ENCODE data around the gene ENTHD1. TPM values are rescaled to one million over a fixed set of nuclear protein-coding genes. Genes with fewer than 3 reads are reported as not detected.

ENTHD1 gene
- total RNA-seq, 1 donor from 2014 or later, result not detected

- H3K27me3 Mint-ChIP-seq (ENCODE audit: unreplicated experiment), result no peaks in the 10 kb centered on the region
- DNase-seq, result no peak
- no peaks in the 10 kb centered on the region for H3K36me3 Mint-ChIP-seq (ENCODE audit: unreplicated experiment)
- TF ChIP-seq, protein P1, sequence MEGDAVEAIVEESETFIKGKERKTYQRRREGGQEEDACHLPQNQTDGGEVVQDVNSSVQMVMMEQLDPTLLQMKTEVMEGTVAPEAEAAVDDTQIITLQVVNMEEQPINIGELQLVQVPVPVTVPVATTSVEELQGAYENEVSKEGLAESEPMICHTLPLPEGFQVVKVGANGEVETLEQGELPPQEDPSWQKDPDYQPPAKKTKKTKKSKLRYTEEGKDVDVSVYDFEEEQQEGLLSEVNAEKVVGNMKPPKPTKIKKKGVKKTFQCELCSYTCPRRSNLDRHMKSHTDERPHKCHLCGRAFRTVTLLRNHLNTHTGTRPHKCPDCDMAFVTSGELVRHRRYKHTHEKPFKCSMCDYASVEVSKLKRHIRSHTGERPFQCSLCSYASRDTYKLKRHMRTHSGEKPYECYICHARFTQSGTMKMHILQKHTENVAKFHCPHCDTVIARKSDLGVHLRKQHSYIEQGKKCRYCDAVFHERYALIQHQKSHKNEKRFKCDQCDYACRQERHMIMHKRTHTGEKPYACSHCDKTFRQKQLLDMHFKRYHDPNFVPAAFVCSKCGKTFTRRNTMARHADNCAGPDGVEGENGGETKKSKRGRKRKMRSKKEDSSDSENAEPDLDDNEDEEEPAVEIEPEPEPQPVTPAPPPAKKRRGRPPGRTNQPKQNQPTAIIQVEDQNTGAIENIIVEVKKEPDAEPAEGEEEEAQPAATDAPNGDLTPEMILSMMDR (IDR thresholded peaks at IDR 0.05; ENCODE audit: partially characterized antibody, unreplicated experiment), result no peak
- H3K9me3 Mint-ChIP-seq (ENCODE audit: unreplicated experiment), result no peaks in the 10 kb centered on the region
- H3K27ac Mint-ChIP-seq (ENCODE audit: unreplicated experiment), result no peak overlapping the region
- H3K4me3 Mint-ChIP-seq (ENCODE audit: unreplicated experiment), result no peak overlapping the region
- H3K4me1 Mint-ChIP-seq (ENCODE audit: low read depth, unreplicated experiment), result peaks cover 8% of the 10 kb centered on the region
Measured at GRCh38 chr22:39733191-39733590, 160.4 kb downstream of the ENTHD1 start.

DNA sequence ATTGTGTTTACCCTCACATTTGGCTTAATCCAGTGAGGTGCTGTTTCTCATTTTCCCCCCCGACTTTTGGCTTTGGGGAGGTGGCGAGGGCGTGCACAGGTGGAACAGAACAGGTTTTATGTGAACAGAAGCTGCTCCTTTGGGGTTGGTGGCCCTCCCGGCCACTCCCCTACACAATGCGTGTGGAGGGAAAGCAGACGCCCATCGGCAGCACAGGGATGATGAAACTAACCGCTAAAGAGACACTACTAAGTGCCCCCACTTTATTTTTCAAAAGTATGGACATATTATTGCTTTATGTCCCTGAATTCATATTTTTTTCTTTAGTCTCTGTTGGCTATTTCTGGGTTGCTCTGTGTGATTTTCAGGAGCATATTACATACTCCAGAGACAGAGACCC, 160.9 kb downstream of the ENTHD1 start:
- Mint-ChIP-seq H3K36me3 (ENCODE audit: unreplicated experiment) (no peaks in the 10 kb centered on the region), H3K4me1 (ENCODE audit: low read depth, unreplicated experiment) (peaks cover 8% of the 10 kb centered on the region), H3K4me3 (ENCODE audit: unreplicated experiment) (no peak overlapping the region), H3K27ac (ENCODE audit: unreplicated experiment) (no peak overlapping the region), H3K9me3 (ENCODE audit: unreplicated experiment) (no peaks in the 10 kb centered on the region), H3K27me3 (ENCODE audit: unreplicated experiment) (no peaks in the 10 kb centered on the region)
- DNase-seq, result no peak
- TF ChIP-seq, protein P1 (IDR thresholded peaks at IDR 0.05; ENCODE audit: partially characterized antibody, unreplicated experiment), result no peak

DNA sequence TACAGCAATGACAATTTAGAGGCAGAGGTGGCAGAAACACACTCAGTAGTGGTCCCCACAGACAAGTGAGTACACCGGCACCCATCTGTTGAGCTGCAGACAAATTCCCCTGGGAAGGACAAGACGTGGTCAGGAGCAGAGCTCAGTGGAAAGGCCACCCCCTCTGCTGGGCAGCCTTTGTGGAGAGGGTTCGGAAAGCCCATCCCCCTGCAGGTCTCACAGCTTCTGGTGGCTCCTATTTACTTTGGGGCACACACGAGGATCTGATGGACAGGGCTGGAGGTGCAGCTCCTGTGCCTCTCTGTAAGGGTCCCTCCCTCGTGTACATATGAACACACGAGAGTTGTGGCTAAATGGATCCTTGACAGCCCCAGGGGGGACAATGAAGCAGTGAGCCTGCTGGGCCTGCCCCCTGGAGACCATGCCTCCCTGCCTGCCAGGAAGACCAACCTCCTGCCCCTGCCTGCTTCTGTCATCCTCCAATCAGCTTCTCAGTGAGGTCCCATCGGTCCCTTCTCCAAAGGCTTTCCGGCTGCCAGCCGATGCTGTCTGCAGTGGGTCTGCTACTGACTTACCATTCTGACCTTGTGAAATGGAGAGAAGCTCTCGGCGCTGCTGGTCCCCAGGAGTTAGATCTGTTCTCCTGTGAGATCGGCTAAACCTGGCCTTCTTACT, 161.5 kb downstream of the ENTHD1 start:
- TF ChIP-seq, protein P1 (IDR thresholded peaks at IDR 0.05; ENCODE audit: partially characterized antibody, unreplicated experiment), result no peak
- no peaks in the 10 kb centered on the region for H3K36me3 Mint-ChIP-seq (ENCODE audit: unreplicated experiment)
- H3K4me1 Mint-ChIP-seq (ENCODE audit: low read depth, unreplicated experiment), result peaks cover 8% of the 10 kb centered on the region
- H3K27me3 Mint-ChIP-seq (ENCODE audit: unreplicated experiment), result no peaks in the 10 kb centered on the region
- H3K27ac Mint-ChIP-seq (ENCODE audit: unreplicated experiment), result no peak overlapping the region
- no peak for DNase-seq
- H3K9me3 Mint-ChIP-seq (ENCODE audit: unreplicated experiment), result no peaks in the 10 kb centered on the region
- H3K4me3 Mint-ChIP-seq (ENCODE audit: unreplicated experiment), result no peak overlapping the region

DNA sequence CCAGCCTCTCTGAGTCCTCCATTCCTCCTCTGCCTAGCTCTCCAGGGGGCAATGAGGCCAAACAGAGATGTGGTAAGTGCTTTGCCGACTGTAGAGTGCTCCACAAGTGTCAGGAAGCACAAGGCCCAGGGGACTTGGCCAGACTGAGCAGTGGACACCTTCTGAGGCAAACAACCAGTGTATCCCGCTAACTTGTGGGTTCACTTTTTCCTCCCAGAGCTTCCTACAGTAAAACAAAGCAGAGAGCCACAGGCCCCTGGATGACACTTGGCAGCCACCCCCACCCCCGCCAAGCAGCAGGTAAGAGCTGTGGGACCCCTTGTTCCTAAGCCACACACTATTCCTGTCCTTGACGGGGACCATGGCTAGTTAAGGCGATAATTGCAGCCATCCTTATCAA, 162.1 kb downstream of the ENTHD1 start:
- Mint-ChIP-seq H3K27me3 (ENCODE audit: unreplicated experiment) (no peaks in the 10 kb centered on the region), H3K36me3 (ENCODE audit: unreplicated experiment) (no peaks in the 10 kb centered on the region), H3K4me1 (ENCODE audit: low read depth, unreplicated experiment) (peaks cover 8% of the 10 kb centered on the region), H3K27ac (ENCODE audit: unreplicated experiment) (no peak overlapping the region), H3K4me3 (ENCODE audit: unreplicated experiment) (no peak overlapping the region), H3K9me3 (ENCODE audit: unreplicated experiment) (no peaks in the 10 kb centered on the region)
- DNase-seq, result no peak
- TF ChIP-seq, protein P1 (IDR thresholded peaks at IDR 0.05; ENCODE audit: partially characterized antibody, unreplicated experiment), result no peak

DNA sequence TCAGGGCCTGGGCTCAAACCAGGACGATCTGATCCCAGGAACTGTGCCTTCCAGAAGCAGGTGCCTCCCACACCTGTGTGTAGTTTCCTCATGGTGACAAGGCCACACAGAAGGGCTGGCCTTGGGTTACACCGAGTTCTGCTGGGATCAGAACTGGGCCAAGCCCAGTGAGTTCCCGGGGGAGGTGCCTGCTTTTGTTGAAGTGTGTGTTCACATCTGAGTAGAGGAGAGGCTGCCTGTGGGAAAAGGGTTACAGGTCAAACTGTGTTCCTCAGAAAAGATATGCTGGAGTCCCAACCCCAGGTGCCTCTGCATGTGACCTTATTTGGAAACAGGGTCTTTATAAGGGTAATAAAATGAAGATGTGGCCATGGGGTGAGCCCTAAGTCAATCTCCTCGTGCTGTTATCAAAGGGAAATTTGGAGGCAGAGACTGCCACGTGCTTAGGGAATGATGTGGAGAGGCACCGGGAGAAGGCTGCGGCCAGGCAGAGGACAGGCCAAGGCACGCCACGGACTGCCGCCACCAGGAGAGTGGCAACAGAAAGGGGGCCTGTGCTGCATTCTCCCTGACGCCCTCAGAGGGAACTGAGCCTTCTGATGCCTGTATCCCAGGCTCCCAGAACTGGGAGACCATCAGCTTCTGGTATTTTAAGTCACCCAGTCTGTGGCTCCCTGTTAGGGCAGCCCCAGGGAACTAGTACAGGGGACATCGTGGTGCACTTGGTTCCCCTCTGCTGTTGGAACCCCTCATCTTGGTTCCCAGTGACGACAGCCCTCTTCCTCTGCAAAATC, 164.2 kb downstream of the ENTHD1 start:
- DNase-seq, result no peak
- no peak overlapping the region for H3K4me3 Mint-ChIP-seq (ENCODE audit: unreplicated experiment)
- H3K27me3 Mint-ChIP-seq (ENCODE audit: unreplicated experiment), result no peaks in the 10 kb centered on the region

More for the DNA sequence above, 164.2 kb downstream of the ENTHD1 start:
- TF ChIP-seq, protein P1 (IDR thresholded peaks at IDR 0.05; ENCODE audit: partially characterized antibody, unreplicated experiment), result no peak
- Mint-ChIP-seq H3K4me1 (ENCODE audit: low read depth, unreplicated experiment) (peaks cover 8% of the 10 kb centered on the region), H3K36me3 (ENCODE audit: unreplicated experiment) (no peaks in the 10 kb centered on the region), H3K9me3 (ENCODE audit: unreplicated experiment) (no peaks in the 10 kb centered on the region), H3K27ac (ENCODE audit: unreplicated experiment) (no peak overlapping the region)

Measured in glutamatergic neuron (in vitro differentiated cells).